Calu3 (cell line): ENCODE results near the gene MYT1. TPM values are rescaled to one million over a fixed set of nuclear protein-coding genes. Genes with fewer than 3 reads are reported as not detected.

Source experiments
- BruUV-seq: library from RNA; stranded (reverse); fragments of 400-500 nt; replicated peaks from 2 replicates; lab custom pipeline; 2021; lab: Mats Ljungman, UMichigan
- CTCF ChIA-PET: fragments of 300-600 bp; sonication (Branson Sonifier 250); formaldehyde crosslinking; loops from one replicate; lab custom pipeline; 2022; ENCODE audit warnings: antibody characterized with exemption; lab: Charles Lee
- DNase-seq: peaks from one replicate; pipeline ENCODE4 v3.0.0; 2022
- H3K27ac Mint-ChIP-seq: one replicate; pipeline ENCODE4 v1.8.0; 2022; ENCODE audit warnings: mixed read lengths; ENCODE audit not compliant: unreplicated experiment
- H3K27me3 Mint-ChIP-seq: one replicate; pipeline ENCODE4 v1.8.0; 2022; ENCODE audit warnings: mixed read lengths; ENCODE audit not compliant: unreplicated experiment
- H3K36me3 Mint-ChIP-seq: one replicate; pipeline ENCODE4 v1.8.0; 2022; ENCODE audit warnings: mild to moderate bottlenecking, moderate library complexity, mixed read lengths; ENCODE audit not compliant: insufficient read depth, unreplicated experiment
- H3K4me1 Mint-ChIP-seq: one replicate; pipeline ENCODE4 v1.8.0; 2022; ENCODE audit warnings: mild to moderate bottlenecking, low read depth, mixed read lengths; ENCODE audit not compliant: unreplicated experiment
- H3K4me3 Mint-ChIP-seq: one replicate; pipeline ENCODE4 v1.8.0; 2022; ENCODE audit warnings: mild to moderate bottlenecking, low read depth, moderate library complexity, mixed read lengths; ENCODE audit not compliant: unreplicated experiment
- H3K9me3 Mint-ChIP-seq: one replicate; pipeline ENCODE4 v1.8.0; 2022; ENCODE audit warnings: low read depth, mixed read lengths; ENCODE audit not compliant: unreplicated experiment
- CTCF ChIP-seq: fragments of 200-600 bp; IDR thresholded peaks from one replicate; pipeline ENCODE4 v1.8.0; 2022; ENCODE audit warnings: antibody characterized with exemption; ENCODE audit not compliant: unreplicated experiment
- intact Hi-C: fragments of 100-400 bp; cut with micrococcal nuclease; formaldehyde crosslinking; loops from one replicate; pipeline ENCODE4 v1.10.0; 2022; ENCODE audit not compliant: unreplicated experiment
- total RNA-seq: library from RNA; stranded (reverse); gene quantifications from 2 replicates; pipeline ENCODE4 v1.2.3, GENCODE V29; 2022

The MYT1 gene
- total RNA-seq, 1 experiment from 2014 or later = 0.45 TPM

GRCh38 chr20:64203037-64203777, 39.0 kb downstream of the MYT1 start:
- no peak for TF ChIP-seq CTCF
- intact Hi-C loops = no loop called here
- no peaks in the 10 kb centered on the region for H3K4me1 Mint-ChIP-seq
- no peaks in the 10 kb centered on the region for H3K9me3 Mint-ChIP-seq
- no TSS peak for BruUV-seq
- DNase-seq = no peak
- CTCF ChIA-PET = interaction anchor here (1.6 kb wide), 1 partner anchor 52 kb away, joined by 6 read pairs; the partner anchor contains the start of gene PCMTD2
- no peak overlapping the region for H3K4me3 Mint-ChIP-seq
- H3K36me3 Mint-ChIP-seq = no peaks in the 10 kb centered on the region
- H3K27me3 Mint-ChIP-seq = peaks cover 59% of the 10 kb centered on the region
- H3K27ac Mint-ChIP-seq = no peak overlapping the region

- no TSS peak for BruUV-seq
- Mint-ChIP-seq H3K4me1 (no peaks in the 10 kb centered on the region), H3K4me3 (no peak overlapping the region), H3K27ac (no peak overlapping the region), H3K9me3 (no peaks in the 10 kb centered on the region), H3K27me3 (peaks cover 55% of the 10 kb centered on the region), H3K36me3 (no peaks in the 10 kb centered on the region)
- intact Hi-C loops = no loop called here
- CTCF ChIA-PET = no interaction called here
- DNase-seq = no peak
- no peak for TF ChIP-seq CTCF
Observed at GRCh38 chr20:64205611-64206026, 41.4 kb downstream of the MYT1 start.

GRCh38 chr20:64206614-64207013, 42.4 kb downstream of the MYT1 start:
- TF ChIP-seq CTCF = no peak
- no peak for DNase-seq
- Mint-ChIP-seq H3K4me1 (no peaks in the 10 kb centered on the region), H3K27ac (no peak overlapping the region), H3K36me3 (no peaks in the 10 kb centered on the region), H3K9me3 (no peaks in the 10 kb centered on the region), H3K27me3 (peaks cover 54% of the 10 kb centered on the region), H3K4me3 (no peak overlapping the region)
- no TSS peak for BruUV-seq
- CTCF ChIA-PET = interaction anchor here (1.6 kb wide), 1 partner anchor 9 kb away, joined by 4 read pairs; no protein-coding TSS in a partner anchor
- intact Hi-C loops = no loop called here

GRCh38 chr20:64207641-64208590, 43.7 kb downstream of the MYT1 start:
- no peak for TF ChIP-seq CTCF
- Mint-ChIP-seq H3K4me3 (no peak overlapping the region), H3K4me1 (no peaks in the 10 kb centered on the region), H3K9me3 (no peaks in the 10 kb centered on the region), H3K36me3 (no peaks in the 10 kb centered on the region), H3K27ac (no peak overlapping the region), H3K27me3 (peaks cover 61% of the 10 kb centered on the region)
- no TSS peak for BruUV-seq
- intact Hi-C loops = no loop called here
- CTCF ChIA-PET = interaction anchor here (1.6 kb wide), 1 partner anchor 8 kb away, joined by 4 read pairs; no protein-coding TSS in a partner anchor
- no peak for DNase-seq
